GM21528 (cell line): ENCODE measurements around the gene MMP27.

Source experiments
- ATAC-seq: cut with Tn5 transposase; IDR thresholded peaks from one replicate; pipeline ENCODE4 v1.9.1; 2021; ENCODE audit warnings: mild to moderate bottlenecking, moderate library complexity; ENCODE audit not compliant: unreplicated experiment, low FRiP score

The MMP27 gene

GRCh38 chr11:102704841-102705240, 728 bp downstream of the MMP27 start:
- no peak for ATAC-seq

GRCh38 chr11:102703826-102704493, 1.6 kb downstream of the MMP27 start:
- ATAC-seq = no peak

- no peak for ATAC-seq
Observed at GRCh38 chr11:102695201-102695600, 10.4 kb downstream of the MMP27 start.

DNA sequence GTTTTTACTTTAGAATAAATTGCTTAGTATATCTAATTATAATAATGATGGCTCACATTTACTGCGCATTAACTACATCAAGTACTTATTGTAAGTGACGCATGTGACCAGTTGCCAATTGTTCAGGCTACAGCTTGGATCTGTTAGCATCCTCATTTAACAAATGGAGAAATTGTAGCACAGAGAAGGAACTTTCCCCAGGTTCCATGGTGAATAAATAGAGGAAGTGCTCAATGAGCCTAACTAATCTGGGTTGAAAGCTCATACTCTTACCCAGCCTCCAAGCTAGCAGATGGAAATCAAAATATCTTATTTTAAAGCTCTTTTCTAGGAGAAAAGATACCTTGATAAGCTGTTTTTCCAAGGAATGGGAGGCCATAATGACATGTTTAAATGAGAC, 19.8 kb downstream of the MMP27 start:
- no peak for ATAC-seq

DNA sequence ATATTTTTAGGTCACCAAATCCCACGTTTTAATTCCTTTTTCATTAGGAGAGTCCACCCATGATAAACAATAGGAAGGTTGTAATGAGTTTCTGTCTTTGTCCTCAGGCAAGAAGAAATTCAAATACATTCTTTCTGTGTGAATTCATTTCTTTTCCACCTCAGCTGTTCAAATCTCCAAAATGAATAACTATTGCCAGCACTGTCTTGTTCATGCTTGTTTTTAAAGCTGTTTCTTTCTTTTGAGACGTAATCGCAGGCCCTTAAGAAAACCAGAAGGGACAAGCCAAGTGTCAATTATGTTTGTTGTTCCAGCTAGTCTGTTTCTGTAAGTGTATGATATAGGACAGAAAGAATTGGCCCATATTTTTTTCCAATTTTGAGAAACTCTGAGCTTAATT, 20.2 kb downstream of the MMP27 start:
- no peak for ATAC-seq

GRCh38 chr11:102683277-102683676, 22.3 kb downstream of the MMP27 start:
- no peak for ATAC-seq

DNA sequence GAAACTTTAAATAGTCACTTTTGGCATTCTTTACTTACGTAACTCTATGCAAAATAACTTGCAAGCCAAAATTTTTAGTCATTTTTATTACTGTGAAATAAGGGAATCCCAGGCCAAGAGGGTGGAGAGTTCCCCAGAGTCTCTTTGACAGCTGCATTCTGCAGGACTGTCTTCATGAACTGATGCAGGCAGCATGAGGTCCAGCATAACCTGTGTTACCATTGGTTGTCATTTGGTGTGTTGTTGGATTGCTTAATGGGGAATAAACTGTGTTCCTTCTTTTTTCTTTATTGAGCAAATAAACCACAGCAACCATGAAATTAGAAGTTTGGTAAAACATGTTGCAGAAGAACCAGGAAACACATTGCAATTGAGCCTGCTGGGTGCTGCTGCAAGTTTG, 24.6 kb downstream of the MMP27 start:
- no peak for ATAC-seq

- no peak for ATAC-seq
Observed at GRCh38 chr11:102678022-102678421, 27.5 kb downstream of the MMP27 start.

- ATAC-seq = no peak
Observed at GRCh38 chr11:102676084-102676483, 29.5 kb downstream of the MMP27 start.

DNA sequence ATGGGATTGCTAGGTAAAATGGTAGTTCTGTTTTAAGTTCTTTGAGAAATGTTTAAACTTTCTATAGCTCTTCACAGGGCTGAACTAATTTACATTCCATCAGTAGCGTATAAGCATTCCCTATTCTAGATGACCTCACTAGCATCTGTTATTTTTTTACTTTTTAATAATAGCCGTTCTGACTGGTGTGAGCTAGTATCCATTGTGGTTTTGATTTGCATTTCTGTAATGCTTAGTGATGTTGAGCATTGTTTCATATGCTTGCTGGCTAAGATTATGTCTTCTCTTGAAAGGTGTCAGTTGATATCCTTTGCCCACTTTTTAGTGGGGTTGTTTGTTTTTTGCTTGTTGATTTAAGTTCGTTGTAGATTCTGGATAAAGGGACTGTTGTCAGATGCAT, 35.9 kb downstream of the MMP27 start:
- ATAC-seq = peak; percentile 61

DNA sequence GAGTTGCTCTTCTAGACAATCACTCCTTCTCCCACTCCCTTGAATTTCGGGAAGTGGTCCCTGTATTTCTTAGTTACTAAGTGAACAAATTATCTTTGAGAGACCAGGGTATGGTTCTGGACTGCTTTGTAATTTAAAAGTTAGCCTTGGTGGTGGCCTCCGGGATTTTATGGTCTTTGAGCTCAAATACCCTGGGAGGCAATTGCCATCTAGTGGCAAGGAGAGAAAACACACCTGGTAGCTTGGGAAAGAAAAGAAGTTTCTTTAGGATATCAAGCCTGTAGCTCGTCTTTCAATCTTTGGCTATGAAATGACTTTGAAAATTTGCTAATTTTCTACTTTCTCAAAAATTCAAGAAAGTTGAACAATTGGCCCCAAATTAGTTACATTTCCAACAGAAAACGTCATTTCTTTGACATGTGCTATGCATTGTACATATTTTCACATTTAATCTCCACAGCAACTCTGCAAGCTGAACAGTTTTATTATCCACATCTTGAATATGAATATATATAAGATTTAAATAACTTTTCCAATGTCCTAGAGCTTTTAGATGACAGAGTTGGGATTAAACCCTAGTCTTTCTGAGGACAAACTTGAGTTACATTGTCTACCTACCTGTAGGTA, 39.1 kb downstream of the MMP27 start:
- ATAC-seq = peak; percentile 62

DNA sequence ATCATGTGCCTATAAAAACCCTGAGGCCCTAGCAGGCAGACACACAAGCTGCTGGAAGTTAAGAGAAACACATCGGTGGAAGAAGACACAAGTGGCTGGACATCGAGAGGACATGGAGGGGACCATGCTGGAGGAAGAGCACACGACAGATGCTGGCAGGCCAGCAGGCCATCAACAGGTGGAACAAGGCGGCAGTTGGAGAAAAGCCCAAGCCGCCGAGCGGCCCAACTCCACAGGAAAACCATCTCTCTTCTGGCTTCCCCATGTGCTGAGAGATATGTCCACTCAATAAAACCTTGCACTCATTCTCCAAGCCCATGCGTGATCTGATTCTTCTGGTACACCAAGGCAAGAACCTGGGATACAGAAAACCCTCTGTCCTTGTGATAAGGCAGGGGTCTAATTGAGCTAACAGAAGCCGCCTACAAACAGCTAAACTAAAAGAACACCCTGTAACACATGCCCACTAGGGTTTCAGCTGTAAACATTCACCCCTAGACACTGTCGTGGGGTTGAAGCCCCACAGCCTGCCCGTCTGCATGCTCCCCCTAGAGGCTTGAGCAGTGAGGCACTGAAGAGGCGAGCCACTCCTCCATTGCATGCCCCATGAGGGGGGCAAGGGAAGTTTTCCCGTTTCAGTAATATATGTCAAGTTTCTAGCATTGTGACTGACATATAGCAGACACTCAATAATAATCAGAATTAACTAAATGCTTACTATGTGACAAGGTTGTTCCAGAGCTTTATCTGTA, 41.4 kb downstream of the MMP27 start:
- no peak for ATAC-seq

DNA sequence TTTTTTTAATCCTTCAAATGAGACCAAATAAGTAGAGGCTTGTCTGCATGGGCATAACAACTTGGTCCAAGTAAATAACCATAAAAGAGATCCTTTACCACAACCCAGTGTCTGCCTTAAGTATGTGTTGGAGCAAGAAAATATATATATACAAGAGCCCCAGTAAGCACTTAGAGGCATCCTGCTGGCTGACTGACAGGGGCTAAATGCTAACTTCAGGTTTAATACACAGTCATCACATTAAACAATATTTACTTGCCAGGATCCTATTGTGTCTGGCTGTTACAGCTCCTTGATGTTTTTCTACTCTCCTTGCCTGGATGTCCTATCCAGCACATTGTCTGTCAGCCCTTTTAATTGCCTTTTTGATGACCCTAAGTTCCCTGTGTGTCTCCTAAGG, 43.0 kb downstream of the MMP27 start:
- no peak for ATAC-seq

DNA sequence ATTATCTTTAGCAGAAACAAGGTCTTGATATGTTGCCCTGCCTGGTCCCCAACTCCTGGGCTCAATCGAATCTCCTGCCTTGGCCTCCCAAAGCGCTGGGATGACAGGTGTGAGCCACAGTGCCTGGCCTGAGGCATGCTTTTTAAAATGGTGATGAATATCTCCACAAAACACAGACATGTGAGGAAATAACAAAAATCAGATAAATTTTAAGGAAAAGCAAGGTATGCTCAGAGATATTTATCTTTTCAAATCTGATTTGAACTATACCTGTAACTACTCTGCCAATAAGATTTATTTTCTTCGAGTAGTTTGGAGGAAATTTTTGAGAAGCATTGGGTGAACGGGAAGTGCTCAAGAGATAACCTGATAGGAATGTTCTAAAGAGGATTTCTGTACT, 44.5 kb downstream of the MMP27 start:
- ATAC-seq = no peak

DNA sequence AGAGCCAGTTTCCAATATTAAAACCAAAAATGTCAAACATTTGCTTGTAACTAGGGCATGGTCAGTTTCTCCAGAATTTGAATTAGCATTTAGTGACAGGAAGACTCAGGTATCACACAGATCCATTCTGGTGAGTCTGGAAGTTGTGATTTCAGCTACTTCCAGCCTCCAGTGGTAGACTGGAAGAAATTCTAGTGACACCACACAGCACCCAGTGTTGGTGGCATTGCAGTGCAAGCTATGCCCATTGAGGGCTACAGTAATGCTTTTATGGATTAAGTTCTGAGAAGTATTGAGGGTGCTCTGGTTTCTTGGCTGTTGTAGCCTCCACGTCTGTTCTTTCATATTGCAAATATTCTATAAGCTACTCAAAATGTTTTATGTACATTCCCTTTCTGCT, 49.0 kb downstream of the MMP27 start:
- no peak for ATAC-seq

DNA sequence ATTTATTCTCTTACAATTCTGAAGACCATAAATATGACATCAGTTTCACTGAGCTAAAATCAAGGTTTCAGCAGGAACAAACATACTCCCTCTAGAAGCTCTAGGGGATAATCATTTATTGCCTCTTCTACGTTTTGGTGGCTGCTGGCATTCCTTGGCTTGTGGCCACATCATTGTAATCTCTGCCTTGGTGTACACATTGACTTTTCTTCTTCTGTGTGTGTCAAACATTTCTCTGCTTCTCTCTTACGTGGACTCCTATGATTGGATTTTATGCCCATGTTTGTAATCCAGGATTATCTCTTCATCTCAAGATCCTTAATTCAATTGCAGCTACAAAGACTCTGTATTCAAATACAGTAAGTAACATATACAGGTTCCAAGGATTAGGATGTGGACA, 50.0 kb downstream of the MMP27 start:
- ATAC-seq = no peak

- no peak for ATAC-seq
Observed at GRCh38 chr11:102654761-102655160, 50.8 kb downstream of the MMP27 start.

DNA sequence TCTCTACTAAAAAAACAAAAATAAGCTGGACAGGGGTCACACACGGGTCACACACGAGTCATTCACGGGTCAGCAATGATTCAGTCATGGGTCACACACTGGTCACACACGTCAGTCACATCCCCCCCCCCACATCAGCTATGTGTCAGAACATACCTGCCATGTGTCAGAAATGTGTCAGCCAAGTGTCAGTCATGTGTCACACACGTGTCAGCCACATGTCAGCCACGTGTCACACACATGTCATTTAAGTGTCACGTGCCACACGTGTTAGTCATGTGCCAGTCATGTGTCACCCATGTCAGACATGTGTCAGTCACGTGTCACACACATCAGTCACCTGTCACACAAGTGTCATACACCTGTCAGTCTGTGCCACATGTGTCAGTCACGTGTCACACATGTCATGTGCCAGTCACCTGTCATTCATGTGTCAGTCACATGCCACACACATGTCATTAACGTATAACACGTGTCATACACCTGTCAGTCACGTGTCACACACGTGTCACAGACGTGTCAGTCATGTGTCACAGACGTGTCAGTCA, 51.8 kb downstream of the MMP27 start:
- no peak for ATAC-seq

DNA sequence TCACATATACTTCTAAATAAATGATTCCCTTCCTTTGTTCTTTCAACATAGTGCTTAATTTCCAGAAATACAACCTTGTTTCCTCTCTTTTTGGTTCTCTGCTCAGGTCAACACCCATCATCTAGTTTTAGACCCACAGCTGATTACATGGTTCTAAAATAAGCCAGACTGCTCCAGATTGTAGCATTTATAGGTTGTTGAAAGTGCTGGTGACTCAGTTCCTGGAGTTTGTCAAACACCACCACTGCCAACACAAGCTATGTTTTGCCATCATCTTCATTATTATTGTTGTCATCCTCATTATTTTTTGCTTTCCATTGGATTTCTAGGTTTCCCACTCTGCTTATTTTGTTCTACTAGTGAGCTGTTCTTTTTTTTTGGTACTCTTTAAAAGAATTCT, 58.1 kb downstream of the MMP27 start:
- ATAC-seq = no peak

DNA sequence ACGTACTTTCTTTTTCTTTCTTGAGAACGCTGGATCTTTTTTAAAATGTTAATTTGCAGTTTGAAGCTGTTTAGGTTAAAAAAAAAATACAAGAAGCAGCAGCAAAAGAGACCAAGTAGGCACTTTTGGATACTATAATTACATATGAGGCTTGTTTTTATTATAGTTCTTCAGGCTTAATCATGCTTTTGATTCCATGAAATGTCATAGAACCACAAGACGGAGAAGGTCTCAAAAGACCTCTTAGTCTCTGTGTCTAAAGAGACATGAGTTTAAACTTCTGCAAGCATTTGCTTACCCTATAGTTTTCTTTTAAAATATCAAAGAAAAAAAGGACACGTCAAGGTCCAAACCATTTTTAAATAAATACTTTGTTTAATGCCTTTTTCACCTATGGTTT, 61.6 kb downstream of the MMP27 start:
- ATAC-seq = no peak
